Measurements from ENCODE around the gene PIN1. TPM values are rescaled to one million over a fixed set of nuclear protein-coding genes. Genes with fewer than 3 reads are reported as not detected.

Gene PIN1
- total and polyA plus RNA-seq, 2 of the 8 experiments (the other 6 are each of a cell fraction or from before 2014, with no cell fraction given), result 78.3 to 90.8 TPM

GRCh38 chr19:9806803-9807202 lies 28.3 kb upstream of the PIN1 start:
- DNase-seq (ENCODE audit: low read depth in 1 of 2, low spot score in 2 of 2) (no peak), FAIRE-seq (no peak)
- Histone ChIP-seq H3K27me3 (replicated peaks in 1 of 4; ENCODE audit: control insufficient read depth in 3 of 4, extremely low read depth in 1 of 4, insufficient read depth in 3 of 4, low read length in 3 of 4) (no peaks in the 10 kb centered on the region), H3K36me3 (ENCODE audit: control insufficient read depth in 2 of 4, insufficient read depth in 4 of 4, low read length in 3 of 4) (peaks cover 7 to 23% (median 14%) of the 10 kb centered on the region in 4 experiments), H3K79me2 (ENCODE audit: control insufficient read depth in 1 of 2, insufficient read depth in 2 of 2, low read length in 2 of 2) (no peaks in the 10 kb centered on the region), H2BK5ac (ENCODE audit: low read depth, low read length) (no peak overlapping the region), H2BK120ac (replicated peaks; ENCODE audit: low read depth, low read length) (no peak overlapping the region), H2BK12ac (ENCODE audit: low read depth, low read length) (no peak overlapping the region), H3K4ac (replicated peaks; ENCODE audit: insufficient read length, low read depth, low read length) (no peak overlapping the region), H3K4me3 (ENCODE audit: extremely low read depth in 1 of 4, insufficient read depth in 2 of 4, low read depth in 3 of 4, low read length in 4 of 4) (no peak overlapping the region), H3K56ac (replicated peaks; ENCODE audit: insufficient read length, low read depth, low read length) (no peak overlapping the region), H3K4me1 (replicated peaks in 1 of 4; ENCODE audit: control insufficient read depth in 3 of 4, insufficient read depth in 4 of 4, low read length in 3 of 4) (no peaks in the 10 kb centered on the region), H3K9me3 (ENCODE audit: insufficient read depth in 2 of 2, low read depth in 1 of 2, low read length in 1 of 2) (no peaks in the 10 kb centered on the region), H3K4me2 (ENCODE audit: insufficient read depth in 1 of 2, low read depth in 2 of 2, low read length in 2 of 2) (no peak overlapping the region), H2BK15ac (ENCODE audit: low read length) (no peak overlapping the region), H2AK5ac (ENCODE audit: low read depth, low read length) (no peak overlapping the region), H3K18ac (ENCODE audit: extremely low read depth, low read length) (no peak overlapping the region), H3K79me1 (ENCODE audit: low read depth, low read length) (no peaks in the 10 kb centered on the region; the same call in 1 of the 2 replicates), H4K20me1 (replicated peaks in 1 of 2; ENCODE audit: control insufficient read depth in 1 of 2, insufficient read depth in 2 of 2, low read length in 2 of 2) (peaks cover 0 to 1% of the 10 kb centered on the region in 2 experiments), H3K27ac (ENCODE audit: low read depth, low read length) (no peak overlapping the region), H3K14ac (ENCODE audit: insufficient read length) (no peak overlapping the region), H4K5ac (ENCODE audit: insufficient read length, low read depth, low read length) (no peak overlapping the region), H3K9ac (replicated peaks in 1 of 4; ENCODE audit: extremely low read depth in 1 of 4, low read depth in 3 of 4, low read length in 3 of 4) (no peak overlapping the region), H3K23ac (ENCODE audit: insufficient read length) (no peak overlapping the region), H2AFZ (ENCODE audit: low read length) (no peak overlapping the region), H3K23me2 (ENCODE audit: low read depth, low read length) (no peaks in the 10 kb centered on the region), H2BK20ac (ENCODE audit: low read length) (no peak overlapping the region), H4K91ac (replicated peaks; ENCODE audit: insufficient read length, low read length) (no peak overlapping the region), H4K8ac (ENCODE audit: extremely low read depth, insufficient read depth, low read length) (no peak overlapping the region)
- POLR2A ChIA-PET (ENCODE audit: partially characterized antibody), result interaction anchor here (0.6 to 3.2 kb wide), 3 partner anchors 8 to 27 kb away, joined by 4 to 11 read pairs (median 6); partner anchors contain the start of gene FBXL12
- 94% methylated on average over 3 of the region's 3 CpGs; no CpG with 5 or more reads in 1 of the 2 experiments for WGBS, 2 experiments (ENCODE audit: extremely low coverage in 1 of 2, insufficient coverage in 1 of 2, insufficient read length in 1 of 2, insufficient replicate concordance in 2 of 2, low coverage in 1 of 2, low lambda C conversion rate in 2 of 2, missing lambda C conversion rate in 1 of 2)
- CTCF ChIA-PET (ENCODE audit: partially characterized antibody), result interaction anchor here (0.9 kb wide), 1 partner anchor 8 kb away, joined by 3 read pairs; no protein-coding TSS in a partner anchor
- TF ChIP-seq EGR1 (IDR thresholded peaks at IDR 0.05; ENCODE audit: borderline replicate concordance, low read depth, low read length), result no peak
- no peak for TF ChIP-seq CHD1 (IDR thresholded peaks at IDR 0.05; ENCODE audit: low read depth, low read length)
